SK-N-SH (cell line): ENCODE measurements around the gene PROSER1. TPM values are rescaled to one million over a fixed set of nuclear protein-coding genes. Genes with fewer than 3 reads are reported as not detected.
A peak's percentile ranks its signal among the peaks of the same experiment; 100 is the strongest.

Experiments
- CTCF ChIA-PET: fragments of 300-600, 350-600 bp; formaldehyde crosslinking; extraction: SDS; loops from one replicate; lab custom pipeline; 2021; lab: Yijun Ruan, JAX
- POLR2A ChIA-PET: fragments of 350-600 bp; sonication (Branson Sonifier 250); formaldehyde crosslinking; extraction: SDS; loops from one replicate; lab custom pipeline; 2020; ENCODE audit warnings: antibody characterized with exemption, inconsistent platforms; lab: Yijun Ruan, JAX
- DNase-seq: peaks from one replicate; pipeline ENCODE4 v3.0.0; 2012
- H2AFZ ChIP-seq: fragments of 200-600 bp; sonication (generic); 2 replicates; pipeline ENCODE4 v1.8.1; 2016; ENCODE audit warnings: antibody characterized with exemption, mild to moderate bottlenecking, low read depth
- H3F3A ChIP-seq: fragments of 200-600 bp; sonication (generic); replicated peaks from 2 replicates; pipeline ENCODE3; 2016; ENCODE audit warnings: antibody characterized with exemption, mild to moderate bottlenecking; ENCODE audit not compliant: insufficient read depth
- H3K27ac ChIP-seq, 2 experiments: fragments of 200-500 bp in 1 of 2; fragments of 200-600 bp in 1 of 2; sonication (Bioruptor generic) in 1 of 2; sonication (generic), shearing (Covaris generic) in 1 of 2; 2 replicates each; pipeline versions ENCODE4 v1.5.1 to v1.6.1; 2014 to 2016; ENCODE audit warnings: low read depth in 2 of 2, inconsistent platforms in 1 of 2, low read length in 1 of 2, mild to moderate bottlenecking in 1 of 2, mixed read lengths in 1 of 2
- H3K27me3 ChIP-seq: fragments of 200-600 bp; sonication (generic), shearing (Covaris generic); 2 replicates; pipeline ENCODE4 v1.6.1; 2016; ENCODE audit warnings: mixed run types; ENCODE audit not compliant: insufficient read depth
- H3K36me3 ChIP-seq, 2 experiments: fragments of 200-500 bp in 1 of 2; fragments of 200-600 bp in 1 of 2; sonication (Bioruptor generic) in 1 of 2; sonication (generic) in 1 of 2; replicated peaks in 1 of 2; 2 replicates each; pipeline versions ENCODE3 to v1.5.1; 2014 to 2016; ENCODE audit warnings: low read length in 1 of 2, mild to moderate bottlenecking in 1 of 2; ENCODE audit not compliant: insufficient read depth in 2 of 2, control insufficient read depth in 1 of 2
- H3K4me1 ChIP-seq, 2 experiments: fragments of 200-500 bp in 1 of 2; fragments of 200-600 bp in 1 of 2; sonication (Bioruptor generic) in 1 of 2; sonication (generic), shearing (Covaris generic) in 1 of 2; 2 replicates each; pipeline versions ENCODE4 v1.5.1 to v1.6.1; 2014 to 2016; ENCODE audit warnings: low read depth in 1 of 2, low read length in 1 of 2, mixed run types in 1 of 2; ENCODE audit not compliant: insufficient read depth in 2 of 2, control insufficient read depth in 1 of 2
- H3K4me2 ChIP-seq: fragments of 200-600 bp; sonication (generic), shearing (Covaris generic); 2 replicates; pipeline ENCODE4 v1.6.1; 2017; ENCODE audit warnings: mixed run types
- H3K4me3 ChIP-seq, 2 experiments: fragments of 200-500 bp in 1 of 2; fragments of 200-600 bp in 1 of 2; sonication (Bioruptor generic) in 1 of 2; sonication (generic), shearing (Covaris generic) in 1 of 2; 2 replicates each; pipeline versions ENCODE4 v1.5.1 to v1.8.1; 2014 to 2016; ENCODE audit warnings: low read depth in 2 of 2, inconsistent platforms in 1 of 2, low read length in 1 of 2, mild to moderate bottlenecking in 1 of 2, mixed read lengths in 1 of 2, moderate library complexity in 1 of 2
- H3K79me2 ChIP-seq: fragments of 200-600 bp; sonication (generic); 2 replicates; pipeline ENCODE4 v1.8.1; 2017; ENCODE audit warnings: mild to moderate bottlenecking; ENCODE audit not compliant: insufficient read depth
- H3K9ac ChIP-seq: fragments of 200-600 bp; sonication (generic); 2 replicates; pipeline ENCODE4 v1.6.1; 2017; ENCODE audit warnings: mixed run types
- H3K9me2 ChIP-seq: fragments of 200-600 bp; sonication (generic); 2 replicates; pipeline ENCODE4 v1.6.1; 2017; ENCODE audit warnings: mixed run types
- H3K9me3 ChIP-seq: fragments of 200-600 bp; sonication (generic); 2 replicates; pipeline ENCODE4 v1.6.1; 2017; ENCODE audit warnings: mixed run types, mild to moderate bottlenecking, moderate library complexity
- H4K20me1 ChIP-seq: fragments of 200-600 bp; sonication (generic); 2 replicates; pipeline ENCODE4 v1.6.1; 2017; ENCODE audit warnings: mild to moderate bottlenecking, mixed run types; ENCODE audit not compliant: insufficient read depth
- CHD2 ChIP-seq: fragments of 150-350 bp; IDR thresholded peaks from 2 replicates; pipeline ENCODE4 v1.6.1; 2018; ENCODE audit warnings: low read length; ENCODE audit not compliant: partially characterized antibody
- ELF1 ChIP-seq: IDR thresholded peaks from 2 replicates; pipeline ENCODE4 v1.4.0; 2012
- GABPA ChIP-seq: IDR thresholded peaks from 2 replicates; pipeline ENCODE4 v1.4.0; 2012; ENCODE audit warnings: low read depth, mild to moderate bottlenecking
- GATA2 ChIP-seq: sonication (generic); formaldehyde crosslinking; IDR thresholded peaks from 2 replicates; pipeline ENCODE4 v1.5.0; 2020; ENCODE audit warnings: mild to moderate bottlenecking, missing genetic modification reagents
- MXI1 ChIP-seq: IDR thresholded peaks from 2 replicates; pipeline ENCODE4 v1.6.1; 2012; ENCODE audit warnings: mild to moderate bottlenecking, low read depth, low read length, improper control_type of control experiment
- NFIC ChIP-seq: IDR thresholded peaks from 2 replicates; pipeline ENCODE4 v1.4.0; 2012; ENCODE audit warnings: borderline replicate concordance
- NRF1 ChIP-seq: IDR thresholded peaks from 2 replicates; pipeline ENCODE4 v1.6.1; 2012; ENCODE audit warnings: low read depth, mild to moderate bottlenecking, low read length
- RAD21 ChIP-seq: IDR thresholded peaks from 2 replicates; pipeline ENCODE4 v1.6.1; 2012; ENCODE audit warnings: mild to moderate bottlenecking, low read length
- RCOR1 ChIP-seq: fragments of 150-350 bp; IDR thresholded peaks from 2 replicates; pipeline ENCODE4 v1.6.1; 2017; ENCODE audit warnings: antibody characterized with exemption, low read length
- RFX5 ChIP-seq: IDR thresholded peaks from 2 replicates; pipeline ENCODE4 v1.6.1; 2012; ENCODE audit warnings: mild to moderate bottlenecking, improper control_type of control experiment, low read length
- RXRA ChIP-seq: IDR thresholded peaks from 2 replicates; pipeline ENCODE4 v1.4.0; 2012; ENCODE audit warnings: low read depth, mild to moderate bottlenecking, borderline replicate concordance
- SMC3 ChIP-seq: IDR thresholded peaks from 2 replicates; pipeline ENCODE4 v1.6.1; 2012; ENCODE audit warnings: low read depth, low read length, improper control_type of control experiment
- TAF1 ChIP-seq: IDR thresholded peaks from 2 replicates; pipeline ENCODE4 v1.6.1; 2012; ENCODE audit warnings: low read depth, mild to moderate bottlenecking, low read length, moderate library complexity, borderline replicate concordance
- TCF12 ChIP-seq: IDR thresholded peaks from 2 replicates; pipeline ENCODE4 v1.4.0; 2012
- YY1 ChIP-seq: IDR thresholded peaks from 2 replicates; pipeline ENCODE4 v1.4.0; 2012; ENCODE audit warnings: low read depth, mild to moderate bottlenecking
- WGBS: methylation state at CpG from one replicate; pipeline ENCODE4 v1.1.6; 2017; ENCODE audit warnings: low lambda C conversion rate; 5-methylcytosine and 5-hydroxymethylcytosine counted together
- polyA plus RNA-seq, 3 experiments: library from polyadenylated mRNA; depleted of rRNA; stranded (reverse); fragments of >200 nt; gene quantifications; 2 replicates each; pipeline ENCODE4 v1.2.3, GENCODE V29; 2012
- TF ChIP-seq, protein P1 (sequence below): IDR thresholded peaks from 2 replicates; pipeline ENCODE4 v1.4.0; 2012; ENCODE audit warnings: low read depth
- TF ChIP-seq, protein P2 (sequence below): IDR thresholded peaks from 2 replicates; pipeline ENCODE4 v1.6.1; 2012; ENCODE audit warnings: mild to moderate bottlenecking, low read depth, low read length, moderate library complexity
- TF ChIP-seq, protein P3 (sequence below): IDR thresholded peaks from 2 replicates; pipeline ENCODE4 v1.4.0; 2012; ENCODE audit warnings: low read depth, borderline replicate concordance
- TF ChIP-seq, protein P4 (sequence below): fragments of 200-600 bp; sonication (generic); IDR thresholded peaks from 2 replicates; pipeline ENCODE4 v1.6.1; 2017; ENCODE audit warnings: antibody characterized with exemption, mild to moderate bottlenecking, moderate library complexity

The PROSER1 gene
- polyA plus RNA-seq, 1 of the 3 experiments (the other 2 are of a cell fraction) = 14.8 TPM

DNA sequence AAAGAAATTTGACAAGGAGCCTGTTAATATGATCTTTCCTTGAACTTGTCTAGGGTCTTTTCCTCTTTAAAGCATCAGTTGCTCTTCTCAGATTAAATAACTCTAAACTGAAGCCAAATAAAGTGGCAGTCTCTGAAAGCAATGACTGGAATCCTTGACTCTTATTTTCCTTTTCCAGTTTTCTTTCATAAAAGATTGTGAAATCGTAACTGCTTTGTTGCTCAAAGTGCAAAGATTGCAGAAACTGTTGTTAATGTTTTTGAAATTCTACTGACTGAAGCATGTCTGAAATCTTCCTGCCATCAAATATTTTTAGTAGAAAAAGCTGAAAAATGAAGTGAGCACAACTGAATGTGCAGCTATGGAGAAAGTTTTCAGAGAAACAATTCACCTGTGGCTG, 2.3 kb upstream of the PROSER1 start:
- no peaks in the 10 kb centered on the region for H3K9me3 ChIP-seq
- H3K4me1 ChIP-seq = peaks cover 7 to 10% of the 10 kb centered on the region in 2 experiments; a peak in 3 of 4 replicates
- WGBS = 97% methylated on average over 1 of the region's 1 CpG
- no peak for DNase-seq
- H3F3A ChIP-seq = no peaks in the 10 kb centered on the region
- H3K4me3 ChIP-seq = no peak overlapping the region
- peaks cover 42% of the 10 kb centered on the region for H3K79me2 ChIP-seq
- H3K4me2 ChIP-seq = no peak overlapping the region
- H3K36me3 ChIP-seq = peaks cover 0 to 18% of the 10 kb centered on the region in 2 experiments
- H3K9me2 ChIP-seq = no peaks in the 10 kb centered on the region
- CTCF ChIA-PET = interaction anchor here (1.2 kb wide), 1 partner anchor 10 kb away, joined by 4 read pairs; no protein-coding TSS in a partner anchor
- POLR2A ChIA-PET = no interaction called here
- no peak overlapping the region for H3K9ac ChIP-seq
- H4K20me1 ChIP-seq = peaks cover 9% of the 10 kb centered on the region
- no peak overlapping the region for H2AFZ ChIP-seq
- no peak overlapping the region for H3K27ac ChIP-seq
- TF ChIP-seq RFX5 (no peak), RXRA (no peak), TAF1 (no peak), SMC3 (no peak)
- TF ChIP-seq, protein P1, sequence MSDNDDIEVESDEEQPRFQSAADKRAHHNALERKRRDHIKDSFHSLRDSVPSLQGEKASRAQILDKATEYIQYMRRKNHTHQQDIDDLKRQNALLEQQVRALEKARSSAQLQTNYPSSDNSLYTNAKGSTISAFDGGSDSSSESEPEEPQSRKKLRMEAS = no peak
- no peaks in the 10 kb centered on the region for H3K27me3 ChIP-seq

DNA sequence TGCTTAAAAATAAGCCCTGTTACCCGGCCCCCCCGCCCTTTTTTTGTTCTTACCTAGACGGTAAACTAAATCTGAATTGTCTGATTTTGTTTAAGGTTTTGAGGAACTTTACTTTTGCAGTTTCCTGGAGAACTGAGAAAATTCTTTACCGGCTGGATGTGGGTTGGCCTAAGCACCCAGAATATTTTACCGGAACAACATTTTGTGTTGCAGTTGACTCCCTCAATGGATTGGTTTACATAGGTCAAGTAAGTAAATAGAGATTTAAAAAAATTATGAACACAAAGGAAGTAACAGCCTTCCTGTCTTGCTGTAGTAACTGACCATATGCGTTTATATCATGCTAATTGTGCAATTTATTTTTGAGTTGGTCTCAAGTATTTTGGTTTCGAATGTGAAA, 1.2 kb upstream of the PROSER1 start:
- WGBS = 16% methylated on average over 7 of the region's 7 CpGs
- H3K4me3 ChIP-seq = peak overlapping the region; percentile 73 to 100
- H3K9me2 ChIP-seq = no peaks in the 10 kb centered on the region
- H3K9me3 ChIP-seq = no peaks in the 10 kb centered on the region
- peaks cover 0 to 12% of the 10 kb centered on the region in 2 experiments for H3K36me3 ChIP-seq
- TF ChIP-seq RCOR1 (no peak), RFX5 (no peak), GABPA (no peak), TCF12 (no peak), RXRA (no peak), ELF1 (no peak), YY1 (no peak), NFIC (no peak), RAD21 (no peak), GATA2 (CRISPR knock-in tag) (no peak), MXI1 (no peak), NRF1 (no peak), CHD2 (no peak)
- TF ChIP-seq, protein P2, sequence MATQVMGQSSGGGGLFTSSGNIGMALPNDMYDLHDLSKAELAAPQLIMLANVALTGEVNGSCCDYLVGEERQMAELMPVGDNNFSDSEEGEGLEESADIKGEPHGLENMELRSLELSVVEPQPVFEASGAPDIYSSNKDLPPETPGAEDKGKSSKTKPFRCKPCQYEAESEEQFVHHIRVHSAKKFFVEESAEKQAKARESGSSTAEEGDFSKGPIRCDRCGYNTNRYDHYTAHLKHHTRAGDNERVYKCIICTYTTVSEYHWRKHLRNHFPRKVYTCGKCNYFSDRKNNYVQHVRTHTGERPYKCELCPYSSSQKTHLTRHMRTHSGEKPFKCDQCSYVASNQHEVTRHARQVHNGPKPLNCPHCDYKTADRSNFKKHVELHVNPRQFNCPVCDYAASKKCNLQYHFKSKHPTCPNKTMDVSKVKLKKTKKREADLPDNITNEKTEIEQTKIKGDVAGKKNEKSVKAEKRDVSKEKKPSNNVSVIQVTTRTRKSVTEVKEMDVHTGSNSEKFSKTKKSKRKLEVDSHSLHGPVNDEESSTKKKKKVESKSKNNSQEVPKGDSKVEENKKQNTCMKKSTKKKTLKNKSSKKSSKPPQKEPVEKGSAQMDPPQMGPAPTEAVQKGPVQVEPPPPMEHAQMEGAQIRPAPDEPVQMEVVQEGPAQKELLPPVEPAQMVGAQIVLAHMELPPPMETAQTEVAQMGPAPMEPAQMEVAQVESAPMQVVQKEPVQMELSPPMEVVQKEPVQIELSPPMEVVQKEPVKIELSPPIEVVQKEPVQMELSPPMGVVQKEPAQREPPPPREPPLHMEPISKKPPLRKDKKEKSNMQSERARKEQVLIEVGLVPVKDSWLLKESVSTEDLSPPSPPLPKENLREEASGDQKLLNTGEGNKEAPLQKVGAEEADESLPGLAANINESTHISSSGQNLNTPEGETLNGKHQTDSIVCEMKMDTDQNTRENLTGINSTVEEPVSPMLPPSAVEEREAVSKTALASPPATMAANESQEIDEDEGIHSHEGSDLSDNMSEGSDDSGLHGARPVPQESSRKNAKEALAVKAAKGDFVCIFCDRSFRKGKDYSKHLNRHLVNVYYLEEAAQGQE = no peak
- TF ChIP-seq, protein P3, sequence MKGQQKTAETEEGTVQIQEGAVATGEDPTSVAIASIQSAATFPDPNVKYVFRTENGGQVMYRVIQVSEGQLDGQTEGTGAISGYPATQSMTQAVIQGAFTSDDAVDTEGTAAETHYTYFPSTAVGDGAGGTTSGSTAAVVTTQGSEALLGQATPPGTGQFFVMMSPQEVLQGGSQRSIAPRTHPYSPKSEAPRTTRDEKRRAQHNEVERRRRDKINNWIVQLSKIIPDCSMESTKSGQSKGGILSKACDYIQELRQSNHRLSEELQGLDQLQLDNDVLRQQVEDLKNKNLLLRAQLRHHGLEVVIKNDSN = no peak
- TF ChIP-seq, protein P4, sequence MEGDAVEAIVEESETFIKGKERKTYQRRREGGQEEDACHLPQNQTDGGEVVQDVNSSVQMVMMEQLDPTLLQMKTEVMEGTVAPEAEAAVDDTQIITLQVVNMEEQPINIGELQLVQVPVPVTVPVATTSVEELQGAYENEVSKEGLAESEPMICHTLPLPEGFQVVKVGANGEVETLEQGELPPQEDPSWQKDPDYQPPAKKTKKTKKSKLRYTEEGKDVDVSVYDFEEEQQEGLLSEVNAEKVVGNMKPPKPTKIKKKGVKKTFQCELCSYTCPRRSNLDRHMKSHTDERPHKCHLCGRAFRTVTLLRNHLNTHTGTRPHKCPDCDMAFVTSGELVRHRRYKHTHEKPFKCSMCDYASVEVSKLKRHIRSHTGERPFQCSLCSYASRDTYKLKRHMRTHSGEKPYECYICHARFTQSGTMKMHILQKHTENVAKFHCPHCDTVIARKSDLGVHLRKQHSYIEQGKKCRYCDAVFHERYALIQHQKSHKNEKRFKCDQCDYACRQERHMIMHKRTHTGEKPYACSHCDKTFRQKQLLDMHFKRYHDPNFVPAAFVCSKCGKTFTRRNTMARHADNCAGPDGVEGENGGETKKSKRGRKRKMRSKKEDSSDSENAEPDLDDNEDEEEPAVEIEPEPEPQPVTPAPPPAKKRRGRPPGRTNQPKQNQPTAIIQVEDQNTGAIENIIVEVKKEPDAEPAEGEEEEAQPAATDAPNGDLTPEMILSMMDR = no peak
- H3K27ac ChIP-seq = no peak overlapping the region
- H2AFZ ChIP-seq = peak overlapping the region; percentile 91; the same call in 1 of the 2 replicates
- peaks cover 18% of the 10 kb centered on the region for H4K20me1 ChIP-seq
- no peaks in the 10 kb centered on the region for H3F3A ChIP-seq
- ChIA-PET POLR2A (interaction anchor here (2.7 kb wide), 1 partner anchor 58 kb away, joined by 13 read pairs; no protein-coding TSS in a partner anchor), CTCF (interaction anchor here (0.9 to 1.1 kb wide), 2 partner anchors 9 to 577 kb away, joined by 3 to 4 read pairs; no protein-coding TSS in a partner anchor)
- H3K27me3 ChIP-seq = no peaks in the 10 kb centered on the region
- peaks cover 7 to 16% of the 10 kb centered on the region in 2 experiments; a peak in 3 of 4 replicates for H3K4me1 ChIP-seq
- peak overlapping the region; percentile 75 for H3K9ac ChIP-seq
- DNase-seq = no peak
- H3K79me2 ChIP-seq = peaks cover 54% of the 10 kb centered on the region
- H3K4me2 ChIP-seq = peak overlapping the region; percentile 86
